Head of caudate nucleus (tissue), 42 donors: ENCODE measurements around the gene NAALAD2.
"Not testable (repeated sequence)": the region's sequence is repeated elsewhere in the genome, so short reads cannot be mapped to it uniquely, and the experiment has no call there.

Experiments
- DNase-seq, 42 donors: peaks; one replicate each; pipeline versions ENCODE4 v3.0.0 to v3.0.0-alpha.2; 2020 to 2021; ENCODE audit warnings: mixed read lengths in 7 of 42
- intact Hi-C: fragments of 100-400 bp; cut with DNase I; formaldehyde crosslinking; loops from one replicate; pipeline ENCODE4 v1.15.0; 2022

The NAALAD2 gene

DNA sequence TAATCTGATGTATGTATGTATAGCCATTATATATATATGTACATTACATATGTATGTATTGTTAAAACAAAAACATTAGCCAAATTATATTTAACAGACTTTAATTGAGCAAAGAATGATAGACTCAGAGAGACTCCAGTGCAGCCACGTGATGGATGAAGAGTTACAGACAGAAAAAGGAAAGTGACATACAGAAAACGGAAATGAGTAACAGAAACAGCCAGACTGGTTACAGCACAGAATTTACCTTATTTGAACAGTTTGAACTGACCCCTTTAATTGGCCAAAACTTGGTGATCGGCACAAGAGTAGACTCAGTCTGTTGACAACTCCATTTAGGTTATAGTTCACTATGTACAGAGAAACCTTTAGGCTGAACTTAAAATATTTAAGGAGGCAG, 53.4 kb downstream of the NAALAD2 start:
- intact Hi-C loops: no loop called here

GRCh38 chr11:90189011-90189410, 54.5 kb downstream of the NAALAD2 start:
- intact Hi-C loops: no loop called here
- DNase-seq: no peak

More for the DNA sequence above, 53.4 kb downstream of the NAALAD2 start:
- DNase-seq: no peak

GRCh38 chr11:90192869-90193582, 58.6 kb downstream of the NAALAD2 start:
- intact Hi-C loops: no loop called here
- no peak for DNase-seq

GRCh38 chr11:90197377-90197776, 62.9 kb downstream of the NAALAD2 start:
- intact Hi-C loops: no loop called here
- DNase-seq: no peak

- intact Hi-C loops: no loop called here
- no peak for DNase-seq
These were observed 67.9 kb downstream of the NAALAD2 start for GRCh38 chr11:90202342-90202741.

GRCh38 chr11:90204407-90204806, 69.9 kb downstream of the NAALAD2 start:
- intact Hi-C loops: no loop called here

GRCh38 chr11:90204832-90205646, 70.6 kb downstream of the NAALAD2 start:
- DNase-seq: peak in 5 of 42 donors; percentile 10 to 38 (median 16)
- intact Hi-C loops: no loop called here

More at GRCh38 chr11:90204407-90204806, 69.9 kb downstream of the NAALAD2 start:
- no peak for DNase-seq

- intact Hi-C loops: not testable (repeated sequence)
These were observed 73.5 kb downstream of the NAALAD2 start for GRCh38 chr11:90207992-90208391.

DNA sequence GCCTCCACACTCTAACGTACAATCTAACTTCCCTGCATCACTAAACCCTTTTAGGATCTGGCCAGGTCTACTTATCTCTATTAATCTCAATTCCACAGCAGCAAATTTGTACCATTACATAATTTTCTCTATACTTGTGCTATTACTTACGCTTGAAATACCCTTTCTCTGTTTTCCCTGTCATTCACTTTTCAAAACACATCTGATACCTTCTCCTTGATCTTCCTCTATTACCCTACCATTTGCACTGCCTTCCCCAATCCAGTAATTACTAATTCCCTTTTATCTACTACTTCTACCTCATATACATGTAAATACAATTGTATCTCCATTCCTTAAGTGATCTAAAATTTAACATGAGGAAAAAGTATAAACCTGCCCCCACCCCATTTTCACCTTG, 74.4 kb downstream of the NAALAD2 start:
- intact Hi-C loops: no loop called here
- no peak for DNase-seq

More at GRCh38 chr11:90207992-90208391, 73.5 kb downstream of the NAALAD2 start:
- peak in 1 of 42 donors; percentile 27 for DNase-seq

DNA sequence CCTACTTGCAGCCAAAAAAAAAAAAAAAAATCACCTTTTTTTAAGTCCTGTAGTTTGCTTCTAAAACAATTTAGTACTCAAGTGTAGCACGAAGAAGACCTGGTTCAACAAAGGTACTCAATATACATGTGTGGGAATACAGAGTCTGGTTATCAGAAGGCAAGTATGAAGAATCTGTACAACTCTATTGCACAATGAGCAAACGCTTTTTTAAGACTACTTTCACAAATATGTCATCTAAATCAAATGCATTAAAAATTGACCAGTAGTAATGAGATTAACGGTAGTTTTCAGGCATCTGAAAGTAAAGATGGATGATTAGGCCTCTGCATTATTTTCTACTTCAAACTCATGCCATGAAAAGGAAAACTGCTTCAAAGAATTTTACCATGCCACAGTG, 78.9 kb downstream of the NAALAD2 start:
- intact Hi-C loops: no loop called here
- DNase-seq: no peak

GRCh38 chr11:90216611-90217010, 82.1 kb downstream of the NAALAD2 start:
- no peak for DNase-seq
- intact Hi-C loops: no loop called here

GRCh38 chr11:90218606-90219005, 84.1 kb downstream of the NAALAD2 start:
- peak in 9 of 42 donors; percentile 4 to 53 (median 18) for DNase-seq
- intact Hi-C loops: no loop called here

GRCh38 chr11:90219438-90219837, 85.0 kb downstream of the NAALAD2 start:
- no peak for DNase-seq
- intact Hi-C loops: no loop called here

DNA sequence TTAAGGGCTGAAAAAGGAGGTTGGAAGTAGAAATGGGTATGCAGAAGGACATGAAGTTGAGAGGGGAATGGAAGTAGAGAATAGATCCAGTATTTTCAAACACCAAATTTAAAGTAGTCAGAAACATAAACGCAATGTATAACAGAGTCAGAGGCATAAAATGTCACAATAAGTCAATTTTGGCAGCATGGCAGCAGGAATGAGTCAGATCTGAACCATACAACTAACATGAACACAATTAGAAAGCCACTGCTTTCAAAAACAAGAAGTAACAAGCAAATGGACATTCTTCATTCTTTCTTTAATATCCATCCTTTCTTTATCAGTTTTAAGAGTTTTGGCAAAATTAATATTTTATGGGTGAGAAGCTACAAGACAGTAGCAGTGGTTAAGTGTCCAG, 85.9 kb downstream of the NAALAD2 start:
- intact Hi-C loops: no loop called here
- no peak for DNase-seq

DNA sequence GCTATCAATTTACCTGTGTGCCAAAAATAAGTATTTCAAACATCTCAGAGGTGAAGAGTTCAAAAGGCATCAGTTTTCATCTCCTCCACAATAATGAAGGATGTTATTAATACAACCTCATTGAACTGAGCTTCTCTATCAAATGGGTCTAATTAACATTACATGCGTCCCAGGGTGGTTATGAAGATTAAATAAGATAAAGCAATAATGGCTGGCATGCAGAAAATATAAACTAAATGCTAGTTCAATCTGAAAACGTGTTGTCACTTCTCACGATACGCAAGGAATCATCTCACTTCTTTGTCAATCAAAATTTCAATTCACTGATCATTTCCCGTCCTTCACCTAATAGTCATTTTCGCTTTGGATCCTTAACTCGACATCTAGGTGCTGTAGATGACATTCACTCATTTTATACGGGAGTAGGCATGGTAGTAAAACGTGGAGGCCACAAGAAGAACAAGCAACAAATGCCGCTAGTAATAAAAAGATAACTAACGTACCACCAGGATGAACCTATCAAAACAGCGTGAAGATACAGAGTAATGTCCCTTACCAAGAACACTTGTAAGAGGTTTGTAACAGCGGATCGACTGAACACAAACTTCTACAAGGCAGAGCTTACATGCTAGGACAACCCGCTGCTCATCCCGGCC, 87.5 kb downstream of the NAALAD2 start:
- intact Hi-C loops: no loop called here
- no peak for DNase-seq

DNA sequence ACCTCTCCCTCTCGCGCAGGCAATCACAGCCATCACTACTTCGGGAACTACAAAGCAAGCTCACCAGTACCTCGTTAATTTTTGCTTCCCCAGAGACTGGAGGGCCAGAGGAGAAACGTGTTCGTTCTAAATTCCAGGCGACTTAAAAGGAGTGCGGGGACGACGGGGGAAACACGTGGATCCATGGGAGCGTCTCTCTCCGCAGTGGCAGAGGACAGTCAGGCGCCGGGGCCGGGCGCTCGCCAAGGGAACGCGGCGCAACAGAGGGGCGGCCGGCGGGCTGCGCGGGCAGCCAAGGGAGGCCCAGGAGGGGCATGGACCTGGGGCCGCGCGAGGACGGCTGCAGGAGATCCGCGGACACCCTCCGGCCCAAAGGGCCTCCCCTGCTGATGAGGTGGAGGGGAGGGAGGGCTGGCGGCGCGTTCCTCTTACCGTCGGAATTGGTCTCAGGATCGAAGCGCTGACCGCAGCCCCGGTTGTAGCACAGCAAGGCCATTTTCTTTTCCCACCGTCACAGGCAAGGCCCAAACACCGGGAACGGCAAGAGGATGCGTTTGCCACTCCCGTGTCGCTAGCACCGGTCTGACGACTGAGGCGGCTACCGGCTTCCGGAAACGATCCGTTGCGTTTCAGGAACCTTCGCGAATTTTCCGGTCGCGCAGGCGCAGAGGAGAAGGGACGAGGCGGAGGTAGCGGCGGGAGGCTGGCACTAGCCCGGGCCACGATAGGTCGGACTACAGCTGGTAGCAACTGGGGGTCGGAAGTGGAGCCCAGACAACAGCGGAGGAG, 88.2 kb downstream of the NAALAD2 start, which contains the start of gene CHORDC1:
Gene CHORDC1 (minus strand): TSS at position 591 of the 789 bp plus-strand sequence. CDS start 95 bp downstream, at position 496.
- intact Hi-C loops: no loop called here
- DNase-seq: peak; percentile 77 to 98 (median 94)

DNA sequence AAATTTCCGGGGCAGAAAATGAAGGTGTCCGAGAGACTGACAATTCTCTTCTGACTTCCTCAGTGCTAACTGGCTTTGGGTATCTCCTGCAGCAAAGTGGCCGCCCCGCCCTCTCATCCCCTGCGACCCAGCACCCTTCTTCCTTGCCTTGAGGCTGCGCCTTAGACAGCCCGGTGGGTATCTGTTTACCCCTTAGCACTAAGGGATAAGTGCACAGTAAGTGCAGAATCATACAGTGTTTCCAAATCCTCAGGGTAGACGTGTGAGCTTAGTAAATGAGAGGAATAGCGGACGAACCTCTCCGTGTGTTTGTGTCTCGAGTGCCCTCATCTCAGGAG, 88.8 kb downstream of the NAALAD2 start:
- DNase-seq: no peak
- intact Hi-C loops: no loop called here

DNA sequence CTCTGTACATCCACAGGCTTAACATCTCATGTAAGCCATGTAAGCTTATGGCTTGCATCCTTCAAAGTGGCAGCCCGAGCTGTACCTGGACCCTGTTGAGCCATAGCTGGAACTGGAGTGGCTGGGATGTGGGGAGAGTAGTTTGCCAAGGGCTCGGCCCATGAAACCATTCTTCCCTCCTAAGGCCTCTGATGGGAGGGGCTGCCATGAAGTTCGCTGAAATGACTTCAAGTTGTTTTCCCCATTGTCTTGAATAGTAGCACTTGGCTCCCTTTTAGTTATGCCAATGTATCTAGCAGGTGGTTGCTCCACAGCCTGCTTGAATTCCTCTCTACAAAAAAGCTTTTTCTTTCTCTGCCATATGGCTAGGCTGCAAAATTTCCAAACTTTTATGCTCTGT, 93.6 kb downstream of the NAALAD2 start:
- DNase-seq: no peak
- intact Hi-C loops: no loop called here

DNA sequence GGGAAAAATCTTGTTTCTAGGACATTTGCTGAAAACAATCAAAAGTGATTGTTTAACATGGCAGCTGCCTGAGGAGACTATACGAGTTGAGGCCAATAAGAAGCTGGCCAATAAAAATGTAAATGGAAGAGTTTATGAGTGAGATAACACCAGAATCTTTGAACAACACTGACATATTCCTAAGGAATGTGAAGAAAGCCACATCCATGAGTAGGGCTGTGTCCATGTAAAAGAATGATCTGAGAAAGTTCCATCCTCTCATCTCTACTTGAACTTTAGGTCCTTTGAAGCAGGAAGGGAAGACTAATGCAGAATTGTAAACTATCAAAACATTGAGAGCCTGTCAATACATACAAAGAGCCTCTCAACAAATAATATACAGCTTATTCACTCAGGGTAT, 95.3 kb downstream of the NAALAD2 start:
- DNase-seq: no peak
- intact Hi-C loops: no loop called here
